Right lobe of liver (tissue), 4 donors: ENCODE measurements around the gene RNF31.
A peak's percentile ranks its signal among the peaks of the same experiment; 100 is the strongest.

Experiments used
- CTCF ChIP-seq, 4 donors: fragments of 200-600 bp in 3 of 4; fragments of 450-650 bp in 1 of 4; IDR thresholded peaks; one replicate each; pipeline versions ENCODE4 v1.5.1 to v1.8.0; 2016 to 2022; ENCODE audit warnings: antibody characterized with exemption in 4 of 4, mild to moderate bottlenecking in 2 of 4
- POLR2A ChIP-seq: fragments of 450-650 bp; IDR thresholded peaks from one replicate; pipeline ENCODE4 v1.6.1; 2017; ENCODE audit warnings: antibody characterized with exemption, mild to moderate bottlenecking
- donor health status: DM: no; HTN: no; CAD: no.
- donor health status: DM: no; HTN: no; CAD: no.
- donor health status: DM: no; HTN: yes; CAD: no.

- peak; percentile 54 for TF ChIP-seq POLR2A
- peak in 1 of 4 donors; percentile 12 for TF ChIP-seq CTCF (IDR thresholded peaks at IDR 0.05)
Observed at GRCh38 chr14:24146978-24147760, at the start of gene RNF31.
